Hair follicle dermal papilla cell (primary cell): Measurements from ENCODE around the gene APEX1. TPM values are rescaled to one million over a fixed set of nuclear protein-coding genes. Genes with fewer than 3 reads are reported as not detected.

ENCODE experiments used
- small RNA-seq: library from RNA; depleted of rRNA; stranded (forward); fragments of <200 nt; gene quantifications from one replicate; pipeline ENCODE3, GENCODE V24; 2012
- total RNA-seq: library from RNA; depleted of rRNA; stranded (reverse); fragments of >200 nt; gene quantifications from 2 replicates; pipeline ENCODE4 v1.2.3, GENCODE V29; 2012

The APEX1 gene
- 81.6 and 91.2 TPM in 2 replicates for total RNA-seq

GRCh38 chr14:20454516-20455354, at the start of gene APEX1, which contains the start of gene OSGEP:
Gene APEX1 (plus strand): TSS chr14:20455226. CDS start chr14:20455646, 420 bp downstream.
Gene OSGEP (minus strand): TSS chr14:20454812. CDS start chr14:20454683, 129 bp downstream.

GRCh38 chr14:20412876-20413743, 41.9 kb upstream of the APEX1 start, which contains the start of gene TEP1:
Gene TEP1 (minus strand): TSS chr14:20413501. CDS start chr14:20408439, 5,062 bp downstream.

GRCh38 chr14:20435582-20436362, 19.3 kb upstream of the APEX1 start, which contains the start of gene KLHL33:
Gene KLHL33 (minus strand): TSS chr14:20436166. CDS start chr14:20435811, 355 bp downstream.

DNA sequence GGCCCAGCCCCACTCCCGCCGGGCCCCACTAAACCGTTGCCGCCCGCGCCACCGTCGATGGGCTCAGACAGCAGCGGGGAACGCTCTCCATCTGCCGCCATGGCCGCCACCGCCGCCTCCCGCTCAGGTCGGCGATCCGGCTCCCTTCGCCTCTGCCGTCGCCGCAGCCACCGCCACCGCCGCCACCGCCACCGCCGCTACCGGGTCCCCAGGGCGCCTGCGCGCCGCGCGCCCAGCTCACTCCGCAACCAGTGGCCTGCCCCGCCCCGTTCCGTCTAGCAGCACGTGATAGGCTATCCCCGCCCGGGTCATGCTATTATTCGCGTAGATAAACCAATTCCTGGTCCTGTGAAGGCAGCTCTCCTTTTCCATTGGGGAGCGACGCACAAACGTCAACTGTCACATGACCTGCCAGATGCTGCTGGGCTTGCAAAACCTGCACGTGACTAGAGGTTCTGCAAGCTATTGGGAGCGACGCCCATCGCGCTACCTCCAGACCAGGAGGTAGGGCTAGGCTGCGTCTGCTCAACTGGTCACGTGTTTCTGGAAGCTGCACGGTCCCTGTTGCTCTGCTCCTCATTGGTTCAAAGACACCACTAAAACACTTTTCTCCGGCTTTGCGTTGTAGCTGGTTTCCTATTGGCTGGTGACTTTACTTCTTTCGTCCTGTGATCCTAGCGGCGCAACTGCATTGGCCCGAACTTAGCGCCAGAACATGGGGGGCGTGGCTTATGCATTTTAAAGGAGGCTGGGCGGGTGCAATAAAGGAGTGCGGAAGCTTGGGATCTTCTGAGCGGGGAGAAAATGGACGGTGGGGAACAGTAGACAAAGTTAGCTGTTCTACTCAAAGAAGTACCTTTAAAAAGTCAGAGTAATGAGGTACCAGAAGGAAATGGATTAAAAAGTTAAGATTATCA, 6.5 kb downstream of the APEX1 start, which contains the start of gene PIP4P1:
Gene PIP4P1 (minus strand): TSS at position 210 of the 917 bp plus-strand sequence. CDS start 109 bp downstream, at position 101.

GRCh38 chr14:20469242-20469889, 14.3 kb downstream of the APEX1 start, which contains the start of gene PNP:
Gene PNP (plus strand): TSS chr14:20469406. CDS start chr14:20469525, 119 bp downstream.

Small RNA genes lying within 50 kb of the gene (small RNA-seq; reads per million reads assigned to genes)
- 2.2 reads per million, percentile 50 among the genes with 10 or more reads in this experiment for gene RNA5SP382

Other genes starting within 250 kb of the APEX1 start
- gene OR11H6, start 231.5 kb upstream of the APEX1 start, total RNA-seq, result not detected in 2 replicates
- gene OR11H7, start 226.2 kb upstream of the APEX1 start, total RNA-seq, result not detected in 2 replicates
- gene OR11H4, start 215.9 kb upstream of the APEX1 start, total RNA-seq, result not detected in 2 replicates
- 15.3 and 20.5 TPM in 2 replicates for gene TTC5, start 149.3 kb upstream of the APEX1 start, total RNA-seq
- gene CCNB1IP1, start 121.9 kb upstream of the APEX1 start, total RNA-seq, result 48.2 and 48.5 TPM in 2 replicates
- 4.6 and 7.6 TPM in 2 replicates for gene PARP2, start 111.6 kb upstream of the APEX1 start, total RNA-seq
- gene TEP1, start 41.7 kb upstream of the APEX1 start, total RNA-seq, result 32.8 and 34.5 TPM in 2 replicates
- 0.32 and 0.49 TPM in 2 replicates for gene KLHL33, start 19.1 kb upstream of the APEX1 start, total RNA-seq
- 36.8 and 41.7 TPM in 2 replicates for gene OSGEP, start 414 bp upstream of the APEX1 start, total RNA-seq
- gene PIP4P1, start 6.2 kb downstream of the APEX1 start, total RNA-seq, result 31.6 and 35.6 TPM in 2 replicates
- gene PNP, start 14.2 kb downstream of the APEX1 start, total RNA-seq, result 9.9 and 13.4 TPM in 2 replicates
- not detected in 2 replicates for gene RNASE10, start 50.3 kb downstream of the APEX1 start, total RNA-seq
- not detected in 2 replicates for gene RNASE9, start 105.8 kb downstream of the APEX1 start, total RNA-seq
- gene RNASE11, start 132.8 kb downstream of the APEX1 start, total RNA-seq, result not detected in 2 replicates
- not detected in 2 replicates for gene RNASE12, start 136.2 kb downstream of the APEX1 start, total RNA-seq
- not detected in 2 replicates for gene OR6S1, start 186.5 kb downstream of the APEX1 start, total RNA-seq
- 28.3 and 31.6 TPM in 2 replicates for gene RNASE4, start 229.3 kb downstream of the APEX1 start, total RNA-seq
- gene ANG, start 233.5 kb downstream of the APEX1 start, total RNA-seq, result 8.4 and 9.5 TPM in 2 replicates